ENCODE results near the gene GTPBP3.

GRCh38 chr19:17324357-17325114 lies 12.8 kb upstream of the GTPBP3 start:
- TF ChIP-seq CTCF (IDR thresholded peaks at IDR 0.05) (no peak), ZFX (IDR thresholded peaks at IDR 0.05; ENCODE audit: borderline replicate concordance) (no peak)

Data from 22Rv1 (cell line).